Lower leg skin (tissue), 4 donors: ENCODE data around the gene PACS1. TPM values are rescaled to one million over a fixed set of nuclear protein-coding genes. Genes with fewer than 3 reads are reported as not detected.

Experiments
- DNase-seq, 2 donors: peaks; one replicate each; pipeline ENCODE4 v3.0.0-alpha.2; 2019; ENCODE audit warnings: low spot score in 2 of 2
- H3K4me3 ChIP-seq: fragments of 200-600 bp; sonication (generic); 2 replicates; pipeline ENCODE4 v1.5.1; 2017; ENCODE audit warnings: mild to moderate bottlenecking, low read depth; ENCODE audit not compliant: poor library complexity, severe bottlenecking
- POLR2A ChIP-seq, 2 donors: fragments of 450-650 bp; IDR thresholded peaks; one replicate each; pipeline ENCODE4 v1.6.1; 2016 to 2017; ENCODE audit warnings: antibody characterized with exemption in 2 of 2, mild to moderate bottlenecking in 1 of 2, moderate library complexity in 1 of 2
- WGBS, 2 donors: methylation state at CpG; one replicate each; pipeline ENCODE4 v1.1.5; 2018; 5-methylcytosine and 5-hydroxymethylcytosine counted together
- intact Hi-C: fragments of 100-400 bp; cut with DNase I; formaldehyde crosslinking; loops from one replicate; pipeline ENCODE4 v1.15.0; 2023; ENCODE audit warnings: low total_unique reads
- total RNA-seq, 4 donors: library from RNA; depleted of rRNA; stranded (reverse); fragments of >200 nt; gene quantifications; one replicate each; pipeline ENCODE4 v1.1.0, GENCODE V29; 2016
- TF ChIP-seq, protein P1 (sequence below), 3 donors: fragments of 450-650 bp; IDR thresholded peaks; one replicate each; pipeline ENCODE4 v1.5.1; 2016; ENCODE audit warnings: antibody characterized with exemption in 3 of 3, mild to moderate bottlenecking in 3 of 3, moderate library complexity in 2 of 3

Gene PACS1
- total RNA-seq, 4 donors from 2014 or later: 26.7 to 41.1 (median 32.4) TPM

DNA sequence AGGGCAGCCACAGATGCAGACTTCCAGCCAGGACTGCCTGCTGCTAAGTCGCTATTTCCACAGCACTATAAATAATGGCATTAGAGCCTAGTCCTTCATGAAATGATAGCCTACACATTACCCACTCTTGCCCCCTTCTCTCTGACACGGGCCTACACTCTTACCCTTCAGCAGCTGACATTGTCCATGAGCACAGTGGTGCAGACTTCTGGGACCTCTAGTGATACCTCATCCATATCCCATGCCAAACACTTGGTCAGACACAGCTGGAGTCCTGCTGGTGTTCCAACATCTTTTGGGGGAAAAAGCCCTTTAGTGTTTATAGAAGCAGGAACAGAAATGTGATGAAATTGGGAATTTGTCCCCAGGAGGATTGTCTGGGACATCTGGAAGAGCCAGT is 155.0 kb downstream of the PACS1 start:
- WGBS, 2 donors: 88% methylated on average over 2 of the region's 2 CpGs
- intact Hi-C loops: no loop called here
- no peak for DNase-seq

DNA sequence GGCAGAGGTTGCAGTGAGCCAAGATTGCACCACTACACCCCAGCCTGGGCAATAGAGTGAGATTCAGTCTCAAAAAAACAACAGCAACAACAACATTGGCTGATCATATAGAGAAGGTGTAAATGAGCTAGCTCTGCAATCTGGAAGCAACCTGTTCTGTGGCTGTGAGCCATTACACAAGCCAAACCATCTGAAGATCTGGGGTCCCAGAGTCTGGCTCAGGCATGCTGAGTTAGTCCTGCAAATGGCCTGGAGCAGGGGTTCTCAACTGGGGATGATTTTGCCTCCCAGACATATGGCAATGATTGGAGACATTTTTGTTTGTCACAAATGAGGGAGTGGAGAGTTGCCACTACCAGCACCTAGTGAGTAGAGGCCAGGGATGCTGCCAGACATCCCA is 156.0 kb downstream of the PACS1 start:
- DNase-seq: no peak
- no peak overlapping the region for H3K4me3 ChIP-seq
- no peak for TF ChIP-seq POLR2A (IDR thresholded peaks at IDR 0.05)
- TF ChIP-seq, protein P1, sequence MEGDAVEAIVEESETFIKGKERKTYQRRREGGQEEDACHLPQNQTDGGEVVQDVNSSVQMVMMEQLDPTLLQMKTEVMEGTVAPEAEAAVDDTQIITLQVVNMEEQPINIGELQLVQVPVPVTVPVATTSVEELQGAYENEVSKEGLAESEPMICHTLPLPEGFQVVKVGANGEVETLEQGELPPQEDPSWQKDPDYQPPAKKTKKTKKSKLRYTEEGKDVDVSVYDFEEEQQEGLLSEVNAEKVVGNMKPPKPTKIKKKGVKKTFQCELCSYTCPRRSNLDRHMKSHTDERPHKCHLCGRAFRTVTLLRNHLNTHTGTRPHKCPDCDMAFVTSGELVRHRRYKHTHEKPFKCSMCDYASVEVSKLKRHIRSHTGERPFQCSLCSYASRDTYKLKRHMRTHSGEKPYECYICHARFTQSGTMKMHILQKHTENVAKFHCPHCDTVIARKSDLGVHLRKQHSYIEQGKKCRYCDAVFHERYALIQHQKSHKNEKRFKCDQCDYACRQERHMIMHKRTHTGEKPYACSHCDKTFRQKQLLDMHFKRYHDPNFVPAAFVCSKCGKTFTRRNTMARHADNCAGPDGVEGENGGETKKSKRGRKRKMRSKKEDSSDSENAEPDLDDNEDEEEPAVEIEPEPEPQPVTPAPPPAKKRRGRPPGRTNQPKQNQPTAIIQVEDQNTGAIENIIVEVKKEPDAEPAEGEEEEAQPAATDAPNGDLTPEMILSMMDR (IDR thresholded peaks at IDR 0.05): no peak
- intact Hi-C loops: no loop called here

More for the DNA sequence above, 155.0 kb downstream of the PACS1 start:
- H3K4me3 ChIP-seq: no peak overlapping the region
- TF ChIP-seq POLR2A (IDR thresholded peaks at IDR 0.05): no peak
- TF ChIP-seq, protein P1 (IDR thresholded peaks at IDR 0.05): no peak

DNA sequence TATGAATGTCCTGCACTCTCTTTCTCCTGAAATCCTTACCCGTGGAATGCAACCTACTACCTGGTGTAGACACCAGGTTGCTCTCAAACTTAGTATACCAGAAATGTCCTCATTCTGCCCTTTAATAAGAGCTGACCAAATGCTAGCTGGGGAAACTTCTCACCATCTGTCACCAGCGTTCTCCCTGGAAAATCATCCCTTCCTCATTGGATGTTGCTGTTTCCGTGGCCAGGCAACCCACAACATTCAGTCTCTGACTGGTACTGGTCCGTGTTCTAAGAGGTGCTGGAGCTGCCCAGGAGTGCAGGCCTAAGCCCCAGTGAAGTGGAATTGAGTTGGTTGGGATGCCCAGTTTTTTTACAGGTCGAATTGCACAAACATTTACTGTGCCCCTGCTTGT is 157.6 kb downstream of the PACS1 start:
- 85 to 92% methylated on average over 5 of the region's 5 CpGs for WGBS, 2 donors
- TF ChIP-seq, protein P1 (IDR thresholded peaks at IDR 0.05): no peak
- no peak for TF ChIP-seq POLR2A (IDR thresholded peaks at IDR 0.05)
- no peak overlapping the region for H3K4me3 ChIP-seq
- intact Hi-C loops: no loop called here
- DNase-seq: no peak

DNA sequence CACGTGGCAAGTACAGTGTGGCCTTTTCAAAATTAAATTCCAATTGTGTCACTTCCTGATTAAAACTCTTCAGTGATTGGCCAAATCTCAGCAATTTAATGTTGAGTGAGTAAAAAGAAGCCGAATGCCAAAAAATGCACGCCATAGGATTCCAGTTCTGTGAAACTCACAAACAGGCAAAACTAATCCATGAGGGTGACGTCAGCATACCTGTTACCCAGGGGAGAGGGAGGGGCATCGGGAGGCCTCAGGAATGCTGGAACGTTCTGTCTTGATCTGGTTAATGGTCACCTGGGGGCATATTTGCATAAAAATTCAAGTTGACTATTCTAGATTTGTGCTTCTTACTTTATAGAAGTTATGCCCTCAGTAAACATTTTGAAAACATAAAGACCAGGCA is 158.4 kb downstream of the PACS1 start:
- TF ChIP-seq, protein P1 (IDR thresholded peaks at IDR 0.05): no peak
- no peak for TF ChIP-seq POLR2A (IDR thresholded peaks at IDR 0.05)
- no peak overlapping the region for H3K4me3 ChIP-seq
- no peak for DNase-seq
- 61 to 74% methylated on average over 6 of the region's 6 CpGs for WGBS, 2 donors
- intact Hi-C loops: no loop called here

DNA sequence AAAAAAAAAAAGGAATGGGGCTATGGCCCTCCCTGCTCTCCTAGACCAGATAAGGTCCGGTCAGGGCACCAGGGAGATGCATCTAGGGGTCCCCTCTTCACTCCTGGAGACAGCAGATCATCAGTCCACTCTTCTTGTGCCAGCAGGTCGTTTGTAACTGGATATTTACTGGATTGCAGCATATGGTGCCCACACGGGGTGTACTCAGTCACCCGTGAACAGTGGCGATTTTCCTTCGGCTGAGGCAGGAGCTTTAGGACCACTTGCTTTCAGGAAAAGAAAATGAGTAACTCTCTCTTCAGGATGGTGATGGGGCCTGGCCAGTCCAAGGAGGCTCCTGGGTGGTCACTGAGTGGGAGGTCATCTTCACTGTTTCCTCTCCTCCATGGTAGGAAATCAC is 160.1 kb downstream of the PACS1 start:
- TF ChIP-seq, protein P1 (IDR thresholded peaks at IDR 0.05): no peak
- no peak for TF ChIP-seq POLR2A (IDR thresholded peaks at IDR 0.05)
- 80 to 82% methylated on average over 6 of the region's 6 CpGs for WGBS, 2 donors

DNA sequence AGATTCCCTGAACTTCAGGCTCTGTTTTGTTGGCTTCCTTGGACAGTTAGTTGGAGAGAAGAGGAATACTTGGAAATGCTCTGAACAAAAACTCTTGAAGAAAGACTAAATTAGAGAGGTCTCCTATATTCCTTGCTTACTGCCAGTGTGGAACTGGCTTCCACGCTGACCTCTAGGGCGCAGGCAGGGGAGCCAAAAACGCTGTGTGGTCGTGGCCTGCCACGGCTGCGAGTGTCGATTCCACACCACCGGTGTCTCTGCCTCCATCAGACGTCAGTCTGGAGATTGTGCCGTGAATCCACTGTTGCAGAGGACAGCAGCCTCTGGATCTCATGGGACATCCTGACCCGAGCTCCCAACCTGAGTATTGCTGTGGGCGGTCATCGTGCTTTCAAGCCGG is 160.9 kb downstream of the PACS1 start:
- TF ChIP-seq, protein P1 (IDR thresholded peaks at IDR 0.05): no peak
- TF ChIP-seq POLR2A (IDR thresholded peaks at IDR 0.05): no peak
- no peak overlapping the region for H3K4me3 ChIP-seq
- no peak for DNase-seq
- WGBS, 2 donors: 90 to 93% methylated on average over 14 of the region's 14 CpGs
- intact Hi-C loops: no loop called here

More for the DNA sequence above, 160.1 kb downstream of the PACS1 start:
- no peak overlapping the region for H3K4me3 ChIP-seq
- no peak for DNase-seq
- intact Hi-C loops: no loop called here
